ENCODE results near the gene TBC1D20.
"Not testable (repeated sequence)": the region's sequence is repeated elsewhere in the genome, so short reads cannot be mapped to it uniquely, and the experiment has no call there.

The TBC1D20 gene

GRCh38 chr20:476561-477249, 14.4 kb upstream of the TBC1D20 start:
- DNase-seq (ENCODE audit: low read depth, low spot score) = not testable (repeated sequence)

GRCh38 chr20:475463-476357, 13.4 kb upstream of the TBC1D20 start:
- no peak for DNase-seq (ENCODE audit: low read depth, low spot score)

GRCh38 chr20:474581-474980, 12.2 kb upstream of the TBC1D20 start:
- no peak for DNase-seq (ENCODE audit: low read depth, low spot score)

- DNase-seq (ENCODE audit: low read depth, low spot score) = no peak
Measured at GRCh38 chr20:472889-473292, 10.6 kb upstream of the TBC1D20 start.

- no peak for DNase-seq (ENCODE audit: low read depth, low spot score)
Measured at GRCh38 chr20:472137-472846, 10.0 kb upstream of the TBC1D20 start.

GRCh38 chr20:469746-470490, 7.6 kb upstream of the TBC1D20 start:
- DNase-seq (ENCODE audit: low read depth, low spot score) = no peak

GRCh38 chr20:467755-468154, 5.4 kb upstream of the TBC1D20 start:
- DNase-seq (ENCODE audit: low read depth, low spot score) = no peak

- DNase-seq (ENCODE audit: low read depth, low spot score) = no peak
Measured at GRCh38 chr20:461254-462198, 807 bp downstream of the TBC1D20 start.

GRCh38 chr20:460707-461106, 1.6 kb downstream of the TBC1D20 start:
- DNase-seq (ENCODE audit: low read depth, low spot score) = no peak

GRCh38 chr20:460180-460579, 2.2 kb downstream of the TBC1D20 start:
- no peak for DNase-seq (ENCODE audit: low read depth, low spot score)

- DNase-seq (ENCODE audit: low read depth, low spot score) = no peak
Measured at GRCh38 chr20:458776-459175, 3.6 kb downstream of the TBC1D20 start.

GRCh38 chr20:454951-455350, 7.4 kb downstream of the TBC1D20 start:
- DNase-seq (ENCODE audit: low read depth, low spot score) = no peak

- not testable (repeated sequence) for DNase-seq (ENCODE audit: low read depth, low spot score)
Measured at GRCh38 chr20:452021-452420, 10.3 kb downstream of the TBC1D20 start.

- no peak for DNase-seq (ENCODE audit: low read depth, low spot score)
Measured at GRCh38 chr20:445514-446336, 16.6 kb downstream of the TBC1D20 start.

GRCh38 chr20:444862-445426, 17.4 kb downstream of the TBC1D20 start:
- peak; percentile 43 for DNase-seq (ENCODE audit: low read depth, low spot score)

GRCh38 chr20:444117-444516, 18.2 kb downstream of the TBC1D20 start:
- no peak for DNase-seq (ENCODE audit: low read depth, low spot score)

GRCh38 chr20:443223-443775, 19.0 kb downstream of the TBC1D20 start:
- no peak for DNase-seq (ENCODE audit: low read depth, low spot score)

- DNase-seq (ENCODE audit: low read depth, low spot score) = no peak
Measured at GRCh38 chr20:440636-441035, 21.7 kb downstream of the TBC1D20 start.

- DNase-seq (ENCODE audit: low read depth, low spot score) = no peak
Measured at GRCh38 chr20:440148-440547, 22.2 kb downstream of the TBC1D20 start.

Measured in smooth muscle cell of the brain vasculature (primary cell).